Hindlimb muscle (tissue), 1 donor: ENCODE measurements around the gene OR4F6. TPM values are rescaled to one million over a fixed set of nuclear protein-coding genes. Genes with fewer than 3 reads are reported as not detected.

Experiments
- DNase-seq: peaks from one replicate; pipeline ENCODE4 v3.0.0-alpha.2; 2013
- polyA plus RNA-seq: library from polyadenylated mRNA; unstranded; fragments of 120-200 nt; gene quantifications from one replicate; pipeline ENCODE4 v1.2.1, GENCODE V29; 2013; ENCODE audit not compliant: insufficient read length

The OR4F6 gene
- polyA plus RNA-seq, 1 donor: not detected

DNA sequence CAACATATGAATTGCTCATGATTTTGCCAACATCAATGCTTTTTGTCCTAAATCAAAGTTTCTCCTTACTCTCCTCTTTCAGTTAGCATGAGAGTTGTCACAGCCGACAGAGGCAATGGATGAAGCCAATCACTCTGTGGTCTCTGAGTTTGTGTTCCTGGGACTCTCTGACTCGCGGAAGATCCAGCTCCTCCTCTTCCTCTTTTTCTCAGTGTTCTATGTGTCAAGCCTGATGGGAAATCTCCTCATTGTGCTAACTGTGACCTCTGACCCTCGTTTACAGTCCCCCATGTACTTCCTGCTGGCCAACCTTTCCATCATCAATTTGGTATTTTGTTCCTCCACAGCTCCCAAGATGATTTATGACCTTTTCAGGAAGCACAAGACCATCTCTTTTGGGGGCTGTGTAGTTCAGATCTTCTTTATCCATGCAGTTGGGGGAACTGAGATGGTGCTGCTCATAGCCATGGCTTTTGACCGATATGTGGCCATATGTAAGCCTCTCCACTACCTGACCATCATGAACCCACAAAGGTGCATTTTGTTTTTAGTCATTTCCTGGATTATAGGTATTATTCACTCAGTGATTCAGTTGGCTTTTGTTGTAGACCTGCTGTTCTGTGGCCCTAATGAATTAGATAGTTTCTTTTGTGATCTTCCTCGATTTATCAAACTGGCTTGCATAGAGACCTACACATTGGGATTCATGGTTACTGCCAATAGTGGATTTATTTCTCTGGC lies 2.5 kb downstream of the OR4F6 start:
- no peak for DNase-seq

- no peak for DNase-seq
These were observed 4.1 kb downstream of the OR4F6 start for GRCh38 chr15:101807345-101807945.

DNA sequence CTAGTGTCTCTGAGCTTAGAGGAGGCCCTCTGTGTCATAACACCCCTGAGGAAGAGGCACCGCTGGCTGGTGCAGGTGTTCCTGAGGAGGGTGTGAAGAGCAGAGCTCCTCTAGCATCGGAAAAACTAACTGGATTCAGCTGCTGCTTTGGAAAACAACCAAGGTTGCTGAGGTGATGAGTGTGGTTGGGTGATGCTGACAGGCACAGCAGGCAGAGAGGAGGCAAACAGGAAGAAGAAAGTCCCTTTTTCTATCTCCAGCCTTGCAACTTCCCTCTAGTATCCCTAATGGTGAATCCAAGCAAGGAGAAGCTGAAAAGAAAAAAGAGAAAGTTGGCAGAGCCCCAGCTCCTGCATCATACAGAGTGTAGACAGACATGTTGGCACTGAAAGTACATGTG lies 4.9 kb downstream of the OR4F6 start:
- DNase-seq: no peak

DNA sequence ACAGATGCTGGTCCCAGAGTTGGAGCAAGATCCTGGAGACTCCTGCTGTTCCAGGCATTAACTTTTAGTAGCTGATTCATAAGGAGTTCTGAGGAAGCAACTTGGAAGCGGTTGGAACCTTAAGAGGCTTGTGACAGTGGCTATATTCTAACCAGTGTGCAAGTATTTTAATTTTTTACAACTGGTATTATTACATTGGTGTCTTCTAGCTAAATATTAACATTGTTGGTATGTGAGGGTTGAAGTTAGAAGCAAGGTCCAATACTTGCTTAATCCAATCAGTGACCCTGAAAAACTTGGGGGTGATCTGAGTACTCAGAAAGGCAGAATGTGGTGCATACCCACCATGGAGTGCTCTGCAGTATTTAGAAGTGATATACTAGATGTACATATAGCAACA lies 7.1 kb downstream of the OR4F6 start:
- no peak for DNase-seq

GRCh38 chr15:101810876-101811275 lies 7.6 kb downstream of the OR4F6 start:
- peak; percentile 2 for DNase-seq

GRCh38 chr15:101811902-101812301 lies 8.6 kb downstream of the OR4F6 start, which contains the start of gene OR4F15:
Gene OR4F15, plus strand, starts transcription at chr15:101812202. Its CDS starts 5,985 bp downstream, at chr15:101818187.
- DNase-seq: no peak

- no peak for DNase-seq
These were observed 10.7 kb downstream of the OR4F6 start for GRCh38 chr15:101813803-101814534.

GRCh38 chr15:101820781-101821180 lies 17.5 kb downstream of the OR4F6 start:
- no peak for DNase-seq

GRCh38 chr15:101827257-101827656 lies 23.9 kb downstream of the OR4F6 start:
- no peak for DNase-seq

DNA sequence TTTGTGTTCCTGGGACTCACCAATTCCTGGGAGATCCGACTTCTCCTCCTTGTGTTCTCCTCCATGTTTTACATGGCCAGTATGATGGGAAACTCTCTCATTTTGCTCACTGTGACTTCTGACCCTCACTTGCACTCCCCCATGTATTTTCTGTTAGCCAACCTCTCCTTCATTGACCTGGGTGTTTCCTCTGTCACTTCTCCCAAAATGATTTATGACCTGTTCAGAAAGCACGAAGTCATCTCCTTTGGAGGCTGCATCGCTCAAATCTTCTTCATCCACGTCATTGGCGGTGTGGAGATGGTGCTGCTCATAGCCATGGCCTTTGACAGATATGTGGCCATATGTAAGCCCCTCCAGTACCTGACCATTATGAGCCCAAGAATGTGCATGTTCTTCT lies 25.5 kb downstream of the OR4F6 start:
- no peak for DNase-seq

- DNase-seq: no peak
These were observed 38.3 kb downstream of the OR4F6 start for GRCh38 chr15:101841656-101842055.

DNA sequence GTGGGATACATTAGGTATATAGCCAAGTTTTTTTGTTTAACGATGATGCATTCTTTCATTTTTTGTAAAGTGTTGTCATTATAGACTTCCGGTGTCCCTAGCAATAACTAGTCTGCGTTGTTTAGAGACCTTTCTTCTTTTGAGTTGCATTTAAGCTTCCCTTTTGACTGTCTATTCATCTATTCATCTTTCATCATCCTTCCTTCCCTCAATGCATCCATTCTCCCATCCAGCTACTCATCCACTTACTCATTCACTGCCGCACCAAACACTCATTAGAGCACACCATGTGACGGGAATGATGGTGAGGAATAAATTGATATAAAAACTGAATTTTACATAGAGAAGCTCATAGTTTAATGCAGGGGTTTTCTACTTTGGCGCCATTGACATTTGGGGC lies 41.6 kb downstream of the OR4F6 start:
- no peak for DNase-seq

DNA sequence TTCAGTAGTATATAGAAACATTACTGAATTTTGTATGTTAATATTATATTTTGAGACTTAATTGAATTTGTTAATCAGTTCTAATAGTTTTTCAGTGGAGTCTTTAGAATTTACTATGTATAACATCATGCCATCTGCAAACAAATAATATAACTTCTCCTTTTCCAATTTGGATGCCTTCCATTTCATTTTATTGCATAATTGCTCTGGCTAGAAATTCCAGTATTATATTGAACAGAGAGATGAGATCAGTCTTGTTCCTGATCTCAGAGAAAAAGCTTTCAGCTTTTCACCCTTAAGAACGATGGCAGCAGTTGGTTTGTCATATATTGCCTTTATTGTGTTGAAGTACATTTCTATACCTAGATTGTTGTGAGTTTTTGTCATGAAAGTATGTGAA lies 49.0 kb downstream of the OR4F6 start:
- no peak for DNase-seq

Other genes starting within 250 kb of the OR4F6 start
- 35.4 TPM for gene TM2D3, start 151.1 kb upstream of the OR4F6 start, polyA plus RNA-seq
- gene TARS3, start 79.0 kb upstream of the OR4F6 start, polyA plus RNA-seq: 19.9 TPM
- not detected for gene OR4F15, start 8.7 kb downstream of the OR4F6 start, polyA plus RNA-seq